Calu3 (cell line): ENCODE results near the gene BCL2L13. TPM values are rescaled to one million over a fixed set of nuclear protein-coding genes. Genes with fewer than 3 reads are reported as not detected.

ENCODE experiments used
- BruUV-seq: library from RNA; stranded (reverse); fragments of 400-500 nt; replicated peaks from 2 replicates; lab custom pipeline; 2021; lab: Mats Ljungman, UMichigan
- CTCF ChIA-PET: fragments of 300-600 bp; sonication (Branson Sonifier 250); formaldehyde crosslinking; loops from one replicate; lab custom pipeline; 2022; ENCODE audit warnings: antibody characterized with exemption; lab: Charles Lee
- DNase-seq: peaks from one replicate; pipeline ENCODE4 v3.0.0; 2022
- H3K27ac Mint-ChIP-seq: one replicate; pipeline ENCODE4 v1.8.0; 2022; ENCODE audit warnings: mixed read lengths; ENCODE audit not compliant: unreplicated experiment
- H3K27me3 Mint-ChIP-seq: one replicate; pipeline ENCODE4 v1.8.0; 2022; ENCODE audit warnings: mixed read lengths; ENCODE audit not compliant: unreplicated experiment
- H3K36me3 Mint-ChIP-seq: one replicate; pipeline ENCODE4 v1.8.0; 2022; ENCODE audit warnings: mild to moderate bottlenecking, moderate library complexity, mixed read lengths; ENCODE audit not compliant: insufficient read depth, unreplicated experiment
- H3K4me1 Mint-ChIP-seq: one replicate; pipeline ENCODE4 v1.8.0; 2022; ENCODE audit warnings: mild to moderate bottlenecking, low read depth, mixed read lengths; ENCODE audit not compliant: unreplicated experiment
- H3K4me3 Mint-ChIP-seq: one replicate; pipeline ENCODE4 v1.8.0; 2022; ENCODE audit warnings: mild to moderate bottlenecking, low read depth, moderate library complexity, mixed read lengths; ENCODE audit not compliant: unreplicated experiment
- H3K9me3 Mint-ChIP-seq: one replicate; pipeline ENCODE4 v1.8.0; 2022; ENCODE audit warnings: low read depth, mixed read lengths; ENCODE audit not compliant: unreplicated experiment
- CTCF ChIP-seq: fragments of 200-600 bp; IDR thresholded peaks from one replicate; pipeline ENCODE4 v1.8.0; 2022; ENCODE audit warnings: antibody characterized with exemption; ENCODE audit not compliant: unreplicated experiment
- intact Hi-C: fragments of 100-400 bp; cut with micrococcal nuclease; formaldehyde crosslinking; loops from one replicate; pipeline ENCODE4 v1.10.0; 2022; ENCODE audit not compliant: unreplicated experiment
- microRNA-seq: library from miRNA; unstranded; fragments of <30 nt; microRNA quantifications from one replicate; pipeline ENCODE4 v1.2.0, GENCODE V29; 2022
- total RNA-seq: library from RNA; stranded (reverse); gene quantifications from 2 replicates; pipeline ENCODE4 v1.2.3, GENCODE V29; 2022

Gene BCL2L13
- total RNA-seq, 1 experiment from 2014 or later = 49.3 TPM

DNA sequence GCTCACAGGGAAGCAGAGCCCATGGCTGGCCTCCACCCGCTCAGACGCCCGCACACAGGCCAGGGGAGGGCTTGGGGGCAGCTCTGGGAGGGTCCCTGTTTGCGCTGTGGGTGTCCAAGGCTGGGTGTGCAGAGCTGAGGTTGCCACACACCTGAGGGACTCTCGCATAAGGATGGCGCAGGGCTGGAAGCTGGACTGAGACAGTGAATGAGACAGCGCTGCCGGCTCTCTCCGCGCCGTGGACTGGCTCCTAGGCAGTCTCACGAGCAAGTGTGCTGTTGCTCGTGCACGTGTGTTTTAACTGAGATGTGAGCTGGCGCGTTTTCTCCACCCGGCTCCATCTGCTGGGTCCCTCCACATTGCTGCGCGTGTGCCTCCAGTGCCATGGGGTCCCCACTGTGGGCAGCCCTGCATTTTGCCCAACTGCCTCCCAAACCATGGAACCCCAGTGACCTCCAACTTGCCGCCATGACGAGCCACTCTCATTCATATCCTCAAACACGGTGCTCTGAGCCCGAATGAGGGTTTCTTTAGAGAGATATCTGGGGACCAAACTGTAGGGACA, 139.9 kb downstream of the BCL2L13 start:
- intact Hi-C loops = no loop called here
- Mint-ChIP-seq H3K4me3 (no peak overlapping the region), H3K36me3 (peaks cover 10% of the 10 kb centered on the region), H3K9me3 (no peaks in the 10 kb centered on the region), H3K27me3 (no peaks in the 10 kb centered on the region), H3K27ac (no peak overlapping the region), H3K4me1 (peaks cover 25% of the 10 kb centered on the region)
- DNase-seq = no peak
- no TSS peak for BruUV-seq
- no peak for TF ChIP-seq CTCF
- CTCF ChIA-PET = interaction anchor here (0.6 kb wide), 1 partner anchor 37 kb away, joined by 3 read pairs; no protein-coding TSS in a partner anchor

GRCh38 chr22:17779286-17780115, 140.9 kb downstream of the BCL2L13 start:
- CTCF ChIA-PET = interaction anchor here (0.5 kb wide), 1 partner anchor 118 kb away, joined by 3 read pairs; no protein-coding TSS in a partner anchor
- Mint-ChIP-seq H3K4me1 (peaks cover 25% of the 10 kb centered on the region), H3K27me3 (no peaks in the 10 kb centered on the region), H3K9me3 (no peaks in the 10 kb centered on the region), H3K36me3 (peaks cover 7% of the 10 kb centered on the region), H3K27ac (no peak overlapping the region), H3K4me3 (no peak overlapping the region)
- intact Hi-C loops = loop anchor here (2.0 kb wide), 1 partner anchor 37 kb away; no protein-coding TSS in a partner anchor
- DNase-seq = no peak
- no TSS peak for BruUV-seq
- TF ChIP-seq CTCF = no peak

- intact Hi-C loops = loop anchor here (2.0 kb wide), 1 partner anchor 37 kb away; no protein-coding TSS in a partner anchor
- Mint-ChIP-seq H3K36me3 (peaks cover 6% of the 10 kb centered on the region), H3K4me3 (no peak overlapping the region), H3K27ac (no peak overlapping the region), H3K4me1 (peaks cover 25% of the 10 kb centered on the region), H3K9me3 (no peaks in the 10 kb centered on the region), H3K27me3 (no peaks in the 10 kb centered on the region)
- BruUV-seq = no TSS peak
- TF ChIP-seq CTCF = no peak
- no peak for DNase-seq
- CTCF ChIA-PET = interaction anchor here (0.5 to 1.5 kb wide), 2 partner anchors 119 to 222 kb away, joined by 3 to 5 read pairs; no protein-coding TSS in a partner anchor
Observed at GRCh38 chr22:17780116-17780740, 141.7 kb downstream of the BCL2L13 start.

Small RNA genes lying within 50 kb of the gene (microRNA-seq; reads per million reads assigned to microRNA genes)
- gene MIR3198-1 = not detected

Other genes starting within 250 kb of the BCL2L13 start
- 0.28 and 0.95 TPM in 2 replicates for gene SLC25A18, start 75.3 kb upstream of the BCL2L13 start, total RNA-seq
- gene ATP6V1E1, start 10.0 kb upstream of the BCL2L13 start, total RNA-seq = 105 and 116 TPM in 2 replicates
- 99.3 and 103 TPM in 2 replicates for gene BID, start 135.7 kb downstream of the BCL2L13 start, total RNA-seq